Ovary (tissue), 9 donors: Measurements from ENCODE around the gene LRRC8A. TPM values are rescaled to one million over a fixed set of nuclear protein-coding genes. Genes with fewer than 3 reads are reported as not detected.
"Not testable (repeated sequence)": the region's sequence is repeated elsewhere in the genome, so short reads cannot be mapped to it uniquely, and the experiment has no call there.

Experiments used
- DNase-seq, 5 donors: peaks; one replicate each; pipeline ENCODE4 v3.0.0-alpha.2; 2019 to 2020
- H3K27ac ChIP-seq, 2 donors: fragments of 200-600 bp; one replicate each; pipeline versions ENCODE4 v1.5.1 to v1.8.0; 2019 to 2022
- H3K27me3 ChIP-seq: fragments of 200-600 bp; one replicate; pipeline ENCODE4 v1.8.0; 2022
- H3K36me3 ChIP-seq: fragments of 200-600 bp; sonication (generic); one replicate; pipeline ENCODE4 v1.5.1; 2019
- H3K4me1 ChIP-seq: one replicate; pipeline ENCODE4 v1.8.1; 2013; ENCODE audit warnings: mild to moderate bottlenecking, moderate library complexity; ENCODE audit not compliant: insufficient read depth
- H3K4me3 ChIP-seq: fragments of 200-600 bp; sonication (generic); one replicate; pipeline ENCODE4 v1.5.1; 2017
- H3K9me3 ChIP-seq, 2 donors: fragments of 200-600 bp in 1 of 2; sonication (generic) in 1 of 2; one replicate each; pipeline versions ENCODE4 v1.5.1 to v1.8.1; 2013 to 2019; ENCODE audit warnings: mild to moderate bottlenecking in 1 of 2, moderate library complexity in 1 of 2
- EP300 ChIP-seq: sonication (generic); formaldehyde crosslinking; IDR thresholded peaks from one replicate; pipeline ENCODE4 v1.6.1; 2017; ENCODE audit warnings: antibody characterized with exemption
- POLR2A ChIP-seq: fragments of 450-650 bp; IDR thresholded peaks from one replicate; pipeline ENCODE4 v1.6.1; 2017; ENCODE audit warnings: antibody characterized with exemption, mild to moderate bottlenecking, moderate library complexity
- WGBS, 3 donors: extraction: QIAGEN DNeasy Blood & Tissue Kit in 1 of 3; methylation state at CpG; one replicate each; pipeline versions ENCODE4 v1.1.5 to v1.1.7; 2013 to 2017; 5-methylcytosine and 5-hydroxymethylcytosine counted together
- intact Hi-C, 4 donors: fragments of 100-400 bp; cut with DNase I; formaldehyde crosslinking; loops; one replicate each; pipeline versions ENCODE4 v1.11.0 to v1.15.1; 2022 to 2023
- polyA plus RNA-seq, 2 donors: library from polyadenylated mRNA; stranded (reverse); fragments of 200-250 nt in 1 of 2; fragments of 350-450 nt in 1 of 2; fragmentation: Illumina TruSeq in 1 of 2; extraction: RNeasy Lipid Tissue Mini Kit (QIAGEN cat#74804) in 1 of 2; gene quantifications; one replicate each; pipeline ENCODE4 v1.2.3, GENCODE V29; 2013 to 2014
- total RNA-seq, 7 donors: library from RNA; depleted of rRNA in 2 of 7; stranded (reverse); fragments of >200 nt in 2 of 7; fragmentation: NEBNext Ultra II Directional in 3 of 7; extraction: Animal tissue kit (Norgen Biotek cat#: 25700) in 3 of 7; gene quantifications; one replicate each; pipeline versions ENCODE4 v1.1.0 to v1.2.4, GENCODE V29; 2016 to 2023
- TF ChIP-seq, protein P1 (sequence below), 3 donors: fragments of 450-650 bp in 2 of 3; fragments of 200-600 bp in 1 of 3; IDR thresholded peaks; one replicate each; pipeline versions ENCODE4 v1.5.1 to v1.8.0; 2016 to 2022; ENCODE audit warnings: antibody characterized with exemption in 3 of 3, mild to moderate bottlenecking in 1 of 3
- donor health status: DM: no; HTN: no; CAD: no; lungs with moderate emphysema.
- donor health status: DM: no; HTN: no; CAD: no.
- donor health status: Bipolar disorder and iron deficiency.
- donor health status: DM: yes; HTN: yes; CAD: no.
- donor health status: DM: no; HTN: no; CAD: no.
- donor health status: DM: yes; HTN: yes; CAD: no.

Gene LRRC8A
- total and polyA plus RNA-seq, 9 donors, result 18.1 to 39.7 (median 26.4) TPM

DNA sequence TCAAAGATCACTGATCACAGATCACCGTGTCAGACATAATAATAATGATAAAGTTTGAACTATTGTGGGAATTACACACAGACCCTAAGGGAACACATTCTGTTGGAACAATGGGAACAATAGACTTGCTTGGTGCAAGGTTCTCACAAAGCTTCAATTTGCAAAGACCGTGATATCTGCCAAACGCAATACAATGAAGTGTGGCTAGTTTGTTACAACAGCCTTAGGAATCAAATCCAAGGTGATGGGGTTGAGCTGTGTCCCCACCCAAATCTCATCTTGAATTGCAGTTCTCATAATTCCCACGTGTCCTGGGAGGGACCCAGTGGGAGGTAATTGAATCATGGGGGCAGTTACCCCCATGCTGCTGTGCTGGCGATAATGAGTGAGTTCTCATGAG is 21.0 kb upstream of the LRRC8A start:
- no peak for DNase-seq
- intact Hi-C loops, result loop anchor here in 2 of 4 donors (5.0 kb wide), 1 partner anchor 66 kb away; no protein-coding TSS in a partner anchor
- no peaks in the 10 kb centered on the region for H3K9me3 ChIP-seq
- no peak overlapping the region for H3K27ac ChIP-seq
- TF ChIP-seq, protein P1, sequence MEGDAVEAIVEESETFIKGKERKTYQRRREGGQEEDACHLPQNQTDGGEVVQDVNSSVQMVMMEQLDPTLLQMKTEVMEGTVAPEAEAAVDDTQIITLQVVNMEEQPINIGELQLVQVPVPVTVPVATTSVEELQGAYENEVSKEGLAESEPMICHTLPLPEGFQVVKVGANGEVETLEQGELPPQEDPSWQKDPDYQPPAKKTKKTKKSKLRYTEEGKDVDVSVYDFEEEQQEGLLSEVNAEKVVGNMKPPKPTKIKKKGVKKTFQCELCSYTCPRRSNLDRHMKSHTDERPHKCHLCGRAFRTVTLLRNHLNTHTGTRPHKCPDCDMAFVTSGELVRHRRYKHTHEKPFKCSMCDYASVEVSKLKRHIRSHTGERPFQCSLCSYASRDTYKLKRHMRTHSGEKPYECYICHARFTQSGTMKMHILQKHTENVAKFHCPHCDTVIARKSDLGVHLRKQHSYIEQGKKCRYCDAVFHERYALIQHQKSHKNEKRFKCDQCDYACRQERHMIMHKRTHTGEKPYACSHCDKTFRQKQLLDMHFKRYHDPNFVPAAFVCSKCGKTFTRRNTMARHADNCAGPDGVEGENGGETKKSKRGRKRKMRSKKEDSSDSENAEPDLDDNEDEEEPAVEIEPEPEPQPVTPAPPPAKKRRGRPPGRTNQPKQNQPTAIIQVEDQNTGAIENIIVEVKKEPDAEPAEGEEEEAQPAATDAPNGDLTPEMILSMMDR (IDR thresholded peaks at IDR 0.05), result no peak
- no peak for TF ChIP-seq POLR2A
- no peak for TF ChIP-seq EP300
- WGBS, 3 donors, result 88 to 91% (median 90%) methylated on average over 5 of the region's 5 CpGs
- H3K27me3 ChIP-seq, result no peaks in the 10 kb centered on the region
- no peaks in the 10 kb centered on the region for H3K36me3 ChIP-seq
- peaks cover 5% of the 10 kb centered on the region for H3K4me1 ChIP-seq
- H3K4me3 ChIP-seq, result no peak overlapping the region

DNA sequence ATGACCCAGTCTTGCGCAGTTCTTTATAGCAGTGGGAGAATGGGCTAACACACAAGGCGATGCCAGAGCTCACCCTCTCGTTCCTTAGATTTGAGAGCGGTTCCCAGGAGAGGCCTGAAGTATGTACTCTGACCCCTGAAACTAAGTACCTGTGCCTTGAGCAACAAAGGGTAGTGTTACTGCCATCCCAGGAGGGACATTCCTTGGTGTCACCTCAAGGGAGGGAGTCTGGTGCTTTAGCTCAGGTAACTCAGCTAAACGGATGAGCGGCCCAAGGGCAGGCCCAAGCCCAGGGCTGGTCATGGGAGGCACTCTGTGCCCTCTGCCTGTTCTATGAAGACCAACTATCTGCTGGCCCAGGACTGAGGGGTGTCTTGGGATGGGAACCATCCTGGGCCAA is 20.4 kb upstream of the LRRC8A start:
- intact Hi-C loops, result loop anchor here in 2 of 4 donors (5.0 kb wide), 1 partner anchor 66 kb away; no protein-coding TSS in a partner anchor
- TF ChIP-seq EP300 (no peak), POLR2A (no peak)
- Histone ChIP-seq H3K4me1 (peaks cover 5% of the 10 kb centered on the region), H3K4me3 (no peak overlapping the region), H3K27me3 (no peaks in the 10 kb centered on the region), H3K36me3 (no peaks in the 10 kb centered on the region), H3K27ac (no peak overlapping the region), H3K9me3 (no peaks in the 10 kb centered on the region)
- DNase-seq, result no peak
- 78 to 81% (median 78%) methylated on average over 6 of the region's 6 CpGs for WGBS, 3 donors

DNA sequence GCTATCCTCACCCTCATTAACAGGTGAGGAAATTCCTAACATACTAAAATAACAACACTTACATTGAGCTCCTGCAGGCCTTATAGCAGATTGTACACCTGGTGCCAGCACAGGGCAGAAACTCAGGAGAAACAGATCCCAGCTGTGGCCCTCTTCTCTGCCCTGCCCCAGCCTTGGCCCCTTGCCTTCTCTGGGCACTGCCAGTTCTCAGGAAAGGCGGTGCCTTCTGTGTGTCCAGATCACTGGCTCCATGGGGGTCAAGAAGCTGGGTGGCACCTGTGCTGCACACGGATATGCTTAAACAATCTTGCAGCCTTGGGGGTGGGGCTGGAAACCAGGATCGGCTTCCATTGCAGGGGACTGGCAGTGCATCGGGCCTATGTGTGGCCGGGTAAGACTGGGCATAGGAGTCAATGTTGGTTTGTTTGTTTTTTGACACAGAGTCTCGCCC is 19.5 kb upstream of the LRRC8A start:
- no peaks in the 10 kb centered on the region for H3K36me3 ChIP-seq
- H3K27me3 ChIP-seq, result no peaks in the 10 kb centered on the region
- intact Hi-C loops, result loop anchor here in 2 of 4 donors (5.0 kb wide), 1 partner anchor 65 kb away; no protein-coding TSS in a partner anchor
- 78 to 86% (median 83%) methylated on average over 6 of the region's 6 CpGs for WGBS, 3 donors
- no peak overlapping the region for H3K27ac ChIP-seq
- no peak for DNase-seq
- no peaks in the 10 kb centered on the region for H3K9me3 ChIP-seq
- no peak overlapping the region for H3K4me3 ChIP-seq
- TF ChIP-seq EP300 (no peak), POLR2A (no peak)
- TF ChIP-seq, protein P1 (IDR thresholded peaks at IDR 0.05), result no peak
- peaks cover 2% of the 10 kb centered on the region for H3K4me1 ChIP-seq

DNA sequence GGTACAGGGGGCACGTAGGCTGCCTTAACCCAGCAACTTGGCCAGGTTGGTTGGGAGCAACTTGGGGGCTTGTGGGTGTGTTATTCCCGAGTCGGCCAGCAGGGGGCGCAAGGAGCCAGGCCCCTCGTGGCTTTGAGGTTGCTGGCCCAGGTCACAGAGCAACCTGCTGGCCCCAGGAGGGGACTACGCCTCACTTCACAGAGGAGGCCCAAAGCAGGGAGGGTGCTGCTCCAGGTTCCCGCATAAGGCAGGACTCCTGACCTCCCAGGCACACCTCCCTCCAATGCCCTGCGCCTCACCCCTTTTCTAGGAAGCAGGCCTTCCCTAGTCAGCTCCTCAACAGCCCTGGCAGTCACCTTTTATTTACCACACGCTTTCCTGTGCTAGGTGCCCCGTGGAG is 18.3 kb upstream of the LRRC8A start:
- Histone ChIP-seq H3K9me3 (no peaks in the 10 kb centered on the region), H3K27me3 (no peaks in the 10 kb centered on the region), H3K36me3 (no peaks in the 10 kb centered on the region), H3K4me1 (no peaks in the 10 kb centered on the region), H3K27ac (no peak overlapping the region), H3K4me3 (no peak overlapping the region)
- 25 to 28% (median 27%) methylated on average over 10 of the region's 10 CpGs for WGBS, 3 donors
- intact Hi-C loops, result loop anchor here (1.0 to 5.0 kb wide), 3 partner anchors 64 to 65 kb away; no protein-coding TSS in a partner anchor
- TF ChIP-seq, protein P1 (IDR thresholded peaks at IDR 0.05), result peak; percentile 78 to 93 (median 92)
- no peak for TF ChIP-seq EP300
- peak; percentile 61 to 83 (median 79) for DNase-seq

DNA sequence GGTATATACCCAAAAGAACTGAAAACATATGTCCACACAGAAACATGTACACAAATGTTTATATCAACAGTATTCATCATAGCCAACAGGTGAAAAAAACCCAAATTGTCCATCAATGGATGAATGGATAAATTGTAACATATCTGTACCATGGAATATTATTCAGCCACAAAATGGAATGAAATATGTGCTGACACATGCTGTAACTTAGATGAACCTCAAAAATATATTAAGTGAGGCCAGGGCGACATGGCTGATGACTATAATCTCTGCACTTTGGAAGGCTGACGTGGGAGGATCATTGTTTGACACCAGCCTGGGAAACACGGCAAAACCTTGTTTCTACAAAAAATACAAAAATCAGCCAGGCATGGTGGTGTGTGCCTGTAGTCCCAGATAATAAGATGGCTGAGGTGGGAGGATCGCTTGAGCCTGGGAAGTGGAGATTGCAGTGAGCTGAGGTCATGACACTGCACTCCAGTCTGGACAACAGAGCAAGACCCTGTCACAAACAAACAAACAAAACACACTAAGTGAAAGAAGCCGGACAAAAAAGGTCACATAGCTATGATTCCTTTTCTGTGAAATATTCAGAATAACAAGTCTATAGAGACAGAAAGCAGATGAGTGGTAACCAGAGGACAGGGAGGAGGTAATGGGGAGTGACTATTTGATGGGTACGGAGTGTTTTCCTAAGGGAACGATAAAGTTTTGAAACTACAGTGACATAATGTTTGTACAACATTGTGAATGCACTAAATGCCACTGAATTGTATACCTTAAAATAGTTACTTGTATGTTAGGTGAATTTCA is 11.6 kb upstream of the LRRC8A start:
- Histone ChIP-seq H3K9me3 (no peaks in the 10 kb centered on the region), H3K27ac (no peak overlapping the region)
- 34 to 42% (median 39%) methylated on average over 7 of the region's 7 CpGs for WGBS, 3 donors

DNA sequence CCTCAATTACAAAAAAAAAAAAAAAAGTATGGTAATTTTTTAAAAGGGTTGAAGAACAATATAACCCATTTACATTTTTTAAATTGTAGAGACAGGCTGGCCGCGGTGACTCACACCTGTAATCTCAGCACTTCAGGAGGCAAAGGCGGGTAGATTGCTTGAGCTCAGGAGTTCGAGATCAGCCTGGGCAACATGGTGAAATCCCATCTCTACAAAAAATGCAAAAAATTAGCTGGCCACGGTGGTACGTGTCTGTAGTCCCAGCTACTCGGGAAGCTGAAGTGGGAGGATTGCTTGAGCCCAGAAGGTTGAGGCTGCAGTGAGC is 11.0 kb upstream of the LRRC8A start:
- H3K27ac ChIP-seq, H3K27me3 ChIP-seq, H3K36me3 ChIP-seq, intact Hi-C loops, DNase-seq, H3K4me3 ChIP-seq, H3K4me1 ChIP-seq, H3K9me3 ChIP-seq: not testable (repeated sequence)
- 77 to 80% (median 78%) methylated on average over 7 of the region's 7 CpGs for WGBS, 3 donors

More for the DNA sequence above, 11.6 kb upstream of the LRRC8A start:
- TF ChIP-seq, protein P1 (IDR thresholded peaks at IDR 0.05), result no peak
- TF ChIP-seq POLR2A (no peak), EP300 (no peak)
- no peak for DNase-seq
- Histone ChIP-seq H3K27me3 (no peaks in the 10 kb centered on the region), H3K36me3 (no peaks in the 10 kb centered on the region), H3K4me3 (no peak overlapping the region), H3K4me1 (no peaks in the 10 kb centered on the region)
- intact Hi-C loops, result no loop called here
